Stimulated activated CD8-positive, alpha-beta memory T cell treated with anti-CD3 and anti-CD28 coated beads, Interleukin-15, amount 100 ng/mL, for 1 hour (primary cell): Measurements from ENCODE around the gene NBPF20.
"Not testable (repeated sequence)": the region's sequence is repeated elsewhere in the genome, so short reads cannot be mapped to it uniquely, and the experiment has no call there.

Experiments
- DNase-seq: peaks from one replicate; pipeline ENCODE4 v3.0.0-alpha.2; 2020; ENCODE audit warnings: low read depth

Gene NBPF20

DNA sequence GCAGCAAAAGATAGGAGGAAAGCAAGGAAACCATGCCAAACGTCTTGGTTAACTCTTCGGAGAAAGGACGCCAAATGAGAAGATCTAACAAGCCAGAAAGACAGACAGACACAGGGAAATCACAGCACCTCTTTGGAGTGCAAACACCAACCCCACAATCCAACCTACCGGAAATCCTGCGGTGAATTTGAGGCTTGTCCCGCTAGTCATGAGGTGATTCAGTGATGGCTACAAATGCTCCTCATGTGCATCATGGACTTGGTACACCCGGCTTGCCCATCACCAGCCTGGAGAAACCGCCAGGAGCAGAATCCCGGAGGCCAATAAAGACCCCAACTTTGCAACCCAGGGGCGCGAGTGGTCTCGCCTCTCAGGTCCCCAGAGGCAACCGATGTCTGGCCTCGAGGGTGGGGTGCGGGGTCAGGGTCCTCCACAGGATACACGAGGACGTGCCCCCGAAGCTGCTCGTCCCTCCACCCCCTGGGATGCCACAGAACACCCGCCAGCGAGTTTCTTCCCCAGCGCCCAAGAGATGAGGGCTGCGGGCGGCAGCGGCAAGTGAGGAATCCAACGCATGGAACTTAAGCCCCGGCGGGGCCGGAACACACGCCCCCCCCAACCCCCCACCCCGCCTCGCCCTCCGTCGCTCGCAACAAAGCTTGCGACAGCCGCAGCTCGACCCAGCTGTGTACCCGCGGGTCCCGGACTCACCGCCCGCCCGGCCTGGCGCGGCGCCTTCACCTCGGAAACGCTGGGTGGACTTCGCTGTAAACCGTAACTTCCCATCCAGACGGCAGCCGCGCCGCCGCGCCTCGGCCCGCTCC lies 579 bp downstream of the NBPF20 start:
- not testable (repeated sequence) for DNase-seq

DNA sequence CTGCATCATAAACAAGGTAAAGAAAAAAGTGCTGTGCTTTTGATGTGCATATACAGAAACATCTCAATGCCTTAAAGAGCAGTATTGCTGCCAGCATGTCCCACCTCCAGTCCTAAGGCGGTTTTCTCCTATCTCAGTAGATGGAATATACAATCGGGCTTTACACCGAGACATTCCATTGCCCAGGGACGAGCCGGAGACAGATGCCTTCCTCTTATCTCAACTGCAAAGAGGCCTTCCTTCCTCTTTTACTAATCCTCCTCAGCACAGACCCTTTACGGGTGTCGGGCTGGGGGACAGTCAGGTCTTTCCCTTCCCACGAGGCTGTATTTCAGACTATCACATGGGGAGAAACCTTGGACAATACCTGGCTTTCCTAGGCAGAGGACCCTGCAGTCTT lies 10.3 kb downstream of the NBPF20 start:
- not testable (repeated sequence) for DNase-seq

DNA sequence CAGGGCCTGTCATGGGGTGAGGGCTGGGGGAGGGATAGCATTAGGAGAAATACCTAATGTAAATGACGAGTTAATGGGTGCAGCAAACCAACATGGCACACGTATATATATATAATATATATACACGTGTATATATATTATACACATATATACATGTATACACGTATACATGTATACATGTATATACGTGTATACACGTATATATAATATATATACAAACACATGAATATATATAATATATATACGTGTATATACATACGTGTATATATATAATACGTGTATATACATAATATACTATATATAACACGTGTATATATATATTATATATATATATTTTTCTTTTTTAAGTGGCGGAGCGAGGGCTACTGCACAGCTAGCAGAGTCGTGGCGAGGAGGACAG lies 18.1 kb downstream of the NBPF20 start:
- not testable (repeated sequence) for DNase-seq

DNA sequence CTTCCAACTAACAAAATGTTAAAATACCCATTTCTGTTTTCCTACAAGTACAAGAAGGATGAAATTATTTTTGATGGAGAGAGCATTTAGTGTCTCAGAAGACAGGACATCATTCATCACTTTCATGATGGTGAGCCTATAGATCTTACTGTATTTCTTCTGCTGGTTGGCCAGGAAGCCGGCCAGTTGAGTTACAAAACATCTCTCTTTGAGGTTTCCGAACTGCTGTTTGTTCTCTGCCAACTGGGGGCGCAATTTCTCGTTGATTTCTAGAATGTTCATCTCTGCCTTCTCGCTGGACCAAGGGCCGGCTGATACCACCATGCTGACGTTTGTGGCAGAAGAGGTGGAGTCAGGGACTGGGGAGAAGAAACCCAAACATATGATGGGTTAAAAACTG lies 20.5 kb downstream of the NBPF20 start:
- DNase-seq = not testable (repeated sequence)

DNA sequence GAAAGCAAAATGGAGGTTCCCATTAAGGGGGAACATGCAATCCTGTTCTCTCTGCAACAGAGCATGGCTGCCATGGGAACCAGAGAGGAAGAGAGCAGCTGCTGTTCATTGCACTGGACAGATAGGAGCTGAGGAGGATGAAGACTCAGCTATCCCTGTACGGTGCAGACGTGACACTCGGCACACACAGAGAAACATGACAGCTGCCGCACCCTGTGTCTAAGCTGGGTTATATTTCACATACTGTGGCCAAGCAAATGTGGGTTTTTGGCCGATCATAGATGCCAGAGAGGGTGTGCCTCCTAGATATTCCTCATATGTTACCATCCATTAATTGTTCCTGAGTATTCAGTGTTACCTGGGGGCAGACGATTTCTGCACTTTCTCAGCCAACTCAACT lies 24.7 kb downstream of the NBPF20 start:
- DNase-seq = not testable (repeated sequence)
